Breast epithelium (tissue), 3 donors: Measurements from ENCODE around the gene ATRN.

Experiments used
- CTCF ChIP-seq, 3 donors: fragments of 450-650 bp; IDR thresholded peaks; one replicate each; pipeline ENCODE4 v1.5.1; 2016 to 2017; ENCODE audit warnings: antibody characterized with exemption in 3 of 3, mild to moderate bottlenecking in 3 of 3, moderate library complexity in 3 of 3
- POLR2A ChIP-seq: fragments of 450-650 bp; IDR thresholded peaks from one replicate; pipeline ENCODE4 v1.6.1; 2016; ENCODE audit warnings: antibody characterized with exemption, mild to moderate bottlenecking, moderate library complexity

- TF ChIP-seq CTCF (IDR thresholded peaks at IDR 0.05), result no peak
- TF ChIP-seq POLR2A, result no peak
These were observed 6.7 kb upstream of the ATRN start for GRCh38 chr20:3464166-3464565.
